GM19468 (cell line): ENCODE measurements around the gene LSMEM2.

Experiments used
- ATAC-seq: cut with Tn5 transposase; IDR thresholded peaks from one replicate; pipeline ENCODE4 v1.9.1; 2021; ENCODE audit warnings: mild to moderate bottlenecking, moderate library complexity, moderate number of reproducible peaks; ENCODE audit not compliant: unreplicated experiment; ENCODE audit errors: extremely low read depth

Gene LSMEM2

GRCh38 chr3:50333744-50334328, 54.9 kb downstream of the LSMEM2 start:
- no peak for ATAC-seq

GRCh38 chr3:50334339-50335075, 55.6 kb downstream of the LSMEM2 start:
- ATAC-seq = no peak

- ATAC-seq = peak; percentile 4
These were observed 57.7 kb downstream of the LSMEM2 start for GRCh38 chr3:50336452-50337174.

- peak; percentile 64 for ATAC-seq
These were observed 58.4 kb downstream of the LSMEM2 start for GRCh38 chr3:50337175-50337861.
